Endothelial cell of umbilical vein (primary cell): ENCODE measurements around the gene ALK. TPM values are rescaled to one million over a fixed set of nuclear protein-coding genes. Genes with fewer than 3 reads are reported as not detected.

Source experiments
- BruUV-seq: library from RNA; stranded (reverse); fragments of 400-500 nt; replicated peaks from 2 replicates; lab custom pipeline; 2021; lab: Mats Ljungman, UMichigan
- CTCF ChIA-PET: fragments of 300-600, 350-600 bp; sonication (Branson Sonifier 250); formaldehyde crosslinking; loops from one replicate; lab custom pipeline; 2021; ENCODE audit warnings: antibody characterized with exemption, inconsistent platforms; lab: Charles Lee
- POLR2A ChIA-PET: fragments of 300-600, 350-600 bp; sonication (Branson Sonifier 250); formaldehyde crosslinking; loops from one replicate; lab custom pipeline; 2021; ENCODE audit warnings: antibody characterized with exemption, inconsistent platforms; lab: Charles Lee
- DNase-seq: peaks from one replicate; pipeline ENCODE4 v3.0.0-alpha.2; 2011; ENCODE audit warnings: low read depth, low spot score
- FAIRE-seq: peaks from 2 replicates; lab custom pipeline; 2011; peaks lifted over from hg19 to GRCh38; lab: Jason Lieb, UNC
- H2AFZ ChIP-seq: 2 replicates; pipeline ENCODE4 v1.6.0; 2012; ENCODE audit warnings: low read depth, low read length, control low read depth, inconsistent platforms
- H3K27ac ChIP-seq: 2 replicates; pipeline ENCODE4 v1.5.1; 2011; ENCODE audit warnings: low read depth, mild to moderate bottlenecking, control low read depth, low read length, moderate library complexity; ENCODE audit not compliant: insufficient read depth
- H3K27me3 ChIP-seq, 2 experiments: 2 replicates each; pipeline versions ENCODE4 v1.6.0 to v1.6.1; 2011; ENCODE audit warnings: low read length in 2 of 2, mixed read lengths in 1 of 2; ENCODE audit not compliant: control insufficient read depth in 2 of 2, insufficient read depth in 2 of 2
- H3K36me3 ChIP-seq, 2 experiments: 2 replicates in 1 of 2; 3 replicates in 1 of 2; pipeline ENCODE4 v1.5.1; 2011; ENCODE audit warnings: low read length in 2 of 2, mild to moderate bottlenecking in 1 of 2, moderate library complexity in 1 of 2; ENCODE audit not compliant: control insufficient read depth in 2 of 2, insufficient read depth in 2 of 2; ENCODE audit errors: extremely low read depth in 1 of 2
- H3K4me1 ChIP-seq: 3 replicates; pipeline ENCODE4 v1.5.1; 2011; ENCODE audit warnings: mild to moderate bottlenecking, low read length; ENCODE audit not compliant: control insufficient read depth, insufficient read depth; ENCODE audit errors: extremely low read depth
- H3K4me2 ChIP-seq: 2 replicates; pipeline ENCODE4 v1.6.1; 2011; ENCODE audit warnings: low read length, control low read depth, mixed read lengths; ENCODE audit not compliant: insufficient read depth
- H3K4me3 ChIP-seq, 3 experiments: fragments of 200-600 bp in 1 of 3; sonication (generic), shearing (Covaris generic) in 1 of 3; replicated peaks in 1 of 3; 2 replicates each; pipeline ENCODE4 v1.5.1; 2011 to 2016; ENCODE audit warnings: control low read depth in 3 of 3, low read length in 3 of 3, mild to moderate bottlenecking in 2 of 3, inconsistent platforms in 1 of 3, low read depth in 1 of 3, moderate library complexity in 1 of 3; ENCODE audit not compliant: insufficient read depth in 1 of 3
- H3K79me2 ChIP-seq: 2 replicates; pipeline ENCODE4 v1.6.0; 2012; ENCODE audit warnings: low read length, inconsistent platforms; ENCODE audit not compliant: control insufficient read depth, insufficient read depth
- H3K9ac ChIP-seq: replicated peaks from 2 replicates; pipeline ENCODE3; 2011; ENCODE audit warnings: low read length, control low read depth; ENCODE audit not compliant: insufficient read depth; ENCODE audit errors: extremely low read depth
- H3K9me1 ChIP-seq: replicated peaks from 3 replicates; pipeline ENCODE4 v1.6.0; 2011; ENCODE audit warnings: mild to moderate bottlenecking, low read length; ENCODE audit not compliant: control insufficient read depth, insufficient read depth; ENCODE audit errors: extremely low read depth
- H3K9me3 ChIP-seq: replicated peaks from 2 replicates; pipeline ENCODE4 v1.5.1; 2012; ENCODE audit warnings: low read length, inconsistent platforms; ENCODE audit not compliant: control insufficient read depth, insufficient read depth
- H4K20me1 ChIP-seq: replicated peaks from 2 replicates; pipeline ENCODE3; 2011; ENCODE audit warnings: mild to moderate bottlenecking, low read length; ENCODE audit not compliant: control insufficient read depth, insufficient read depth; ENCODE audit errors: extremely low read depth
- EZH2 ChIP-seq: IDR thresholded peaks from 2 replicates; pipeline ENCODE4 v1.6.1; 2012; ENCODE audit warnings: borderline replicate concordance, low read depth, mild to moderate bottlenecking, moderate library complexity, low read length, inconsistent platforms; ENCODE audit not compliant: severe bottlenecking
- FOS ChIP-seq: IDR thresholded peaks from 2 replicates; pipeline ENCODE4 v1.6.1; 2011; ENCODE audit warnings: mild to moderate bottlenecking, low read length, moderate library complexity, borderline replicate concordance; ENCODE audit not compliant: insufficient read depth
- GATA2 ChIP-seq: IDR thresholded peaks from 2 replicates; pipeline ENCODE4 v1.7.0; 2011; ENCODE audit warnings: low read depth, mild to moderate bottlenecking, moderate library complexity, mixed read lengths, low read length; ENCODE audit not compliant: insufficient read length, insufficient read depth
- JUN ChIP-seq: IDR thresholded peaks from 2 replicates; pipeline ENCODE4 v1.6.1; 2011; ENCODE audit warnings: borderline replicate concordance, low read depth; ENCODE audit not compliant: insufficient read length, insufficient read depth
- MYC ChIP-seq: IDR thresholded peaks from one replicate; pipeline ENCODE4 v1.6.1; 2011; ENCODE audit warnings: mild to moderate bottlenecking, low read depth, low read length
- POLR2A ChIP-seq: IDR thresholded peaks from 2 replicates; pipeline ENCODE4 v1.6.1; 2012; ENCODE audit warnings: low read depth, mild to moderate bottlenecking, control low read depth, low read length
- POLR2AphosphoS5 ChIP-seq: IDR thresholded peaks from 2 replicates; pipeline ENCODE4 v1.6.1; 2012; ENCODE audit warnings: low read depth, mild to moderate bottlenecking, control low read depth, low read length, moderate library complexity; ENCODE audit not compliant: insufficient read depth
- dilution Hi-C: fragments of 300-500 bp; cut with MboI; formaldehyde crosslinking; loops from one replicate; pipeline ENCODE4 v1.15.0; 2019; ENCODE audit warnings: low sequenced_read_pairs; ENCODE audit not compliant: extremely low pct_ligation_motif_present
- intact Hi-C: fragments of 100-400 bp; cut with micrococcal nuclease; formaldehyde crosslinking; loops from one replicate; pipeline ENCODE4 v1.10.0; 2022
- polyA plus RNA-seq, 4 experiments: library from polyadenylated mRNA; depleted of rRNA in 3 of 4; stranded (reverse) in 3 of 4; unstranded in 1 of 4; fragments of >200 nt; gene quantifications; 2 replicates each; pipeline versions ENCODE4 v1.2.1 to v1.2.3, GENCODE V29; 2011 to 2012; ENCODE audit warnings: missing spikeins in 1 of 4
- total RNA-seq: library from RNA; stranded (reverse); gene quantifications from 2 replicates; pipeline ENCODE4 v1.2.3, GENCODE V29; 2021
- TF ChIP-seq, protein P1 (sequence below), 2 donors: IDR thresholded peaks; 1 replicate in 1 of 2; 2 replicates in 1 of 2; pipeline ENCODE4 v1.5.1; 2011; ENCODE audit warnings: low read length in 2 of 2, mild to moderate bottlenecking in 2 of 2, moderate library complexity in 2 of 2, control low read depth in 1 of 2, inconsistent platforms in 1 of 2, low read depth in 1 of 2; ENCODE audit not compliant: insufficient read depth in 1 of 2; ENCODE audit errors: extremely low read depth in 1 of 2
- TF ChIP-seq, protein P2 (sequence below): IDR thresholded peaks from 2 replicates; pipeline ENCODE4 v1.6.1; 2011; ENCODE audit not compliant: insufficient read depth, insufficient read length

ALK gene
- total and polyA plus RNA-seq, 2 donors (not counting 3 experiments of a cell fraction or from before 2014, with no cell fraction given) = not detected

DNA sequence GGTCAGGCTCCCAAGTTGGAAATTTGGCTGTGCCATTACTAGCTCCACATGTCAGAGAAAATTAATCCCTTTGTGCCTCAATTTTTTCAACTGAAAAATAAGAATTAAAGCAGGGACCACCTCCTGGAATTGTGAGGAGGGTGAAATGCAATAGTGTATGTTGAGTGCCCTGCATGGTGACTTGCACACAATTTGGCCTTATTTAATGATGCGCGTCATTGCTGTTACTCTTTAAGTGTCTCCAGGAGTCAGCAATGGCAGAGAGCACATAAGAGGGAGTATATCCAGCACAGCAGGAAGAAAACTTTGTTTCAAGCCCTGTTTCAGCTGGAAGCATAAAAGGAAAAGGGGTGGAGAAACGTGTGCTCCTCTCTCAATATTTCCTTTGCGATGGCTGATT lies 215.8 kb downstream of the ALK start:
- POLR2A ChIA-PET = no interaction called here
- FAIRE-seq = no peak

DNA sequence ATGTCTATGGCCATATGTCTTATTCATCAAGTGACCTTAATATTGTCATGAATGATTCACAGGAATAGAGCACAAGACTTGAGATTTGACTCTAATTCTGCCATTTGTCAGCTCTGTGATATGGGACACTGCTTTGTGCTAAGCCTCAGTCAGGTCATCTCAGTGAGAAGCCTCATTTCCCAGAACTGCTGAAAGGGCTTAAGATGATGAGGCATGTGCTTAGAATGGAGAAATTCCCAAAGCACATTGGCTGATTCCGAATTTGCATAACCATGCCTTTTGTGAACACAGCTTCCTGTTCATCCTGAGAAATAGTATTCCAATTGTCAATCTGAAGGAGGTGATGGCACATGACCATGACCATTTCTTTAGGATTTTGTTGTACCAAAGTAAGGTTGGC lies 218.1 kb downstream of the ALK start:
- BruUV-seq = no TSS peak
- Histone ChIP-seq H2AFZ (no peak overlapping the region), H3K79me2 (no peaks in the 10 kb centered on the region), H3K4me3 (no peak overlapping the region), H4K20me1 (no peaks in the 10 kb centered on the region), H3K36me3 (no peaks in the 10 kb centered on the region), H3K4me1 (no peaks in the 10 kb centered on the region), H3K27ac (no peak overlapping the region), H3K9me3 (peaks cover 5% of the 10 kb centered on the region), H3K9ac (no peak overlapping the region), H3K4me2 (no peak overlapping the region), H3K27me3 (no peaks in the 10 kb centered on the region), H3K9me1 (no peaks in the 10 kb centered on the region)
- FAIRE-seq (no peak), DNase-seq (no peak)
- CTCF ChIA-PET = no interaction called here
- intact Hi-C loops = no loop called here
- POLR2A ChIA-PET = no interaction called here
- TF ChIP-seq MYC (no peak), GATA2 (no peak), POLR2AphosphoS5 (no peak), EZH2 (no peak), JUN (no peak), FOS (no peak), POLR2A (no peak)
- TF ChIP-seq, protein P1, sequence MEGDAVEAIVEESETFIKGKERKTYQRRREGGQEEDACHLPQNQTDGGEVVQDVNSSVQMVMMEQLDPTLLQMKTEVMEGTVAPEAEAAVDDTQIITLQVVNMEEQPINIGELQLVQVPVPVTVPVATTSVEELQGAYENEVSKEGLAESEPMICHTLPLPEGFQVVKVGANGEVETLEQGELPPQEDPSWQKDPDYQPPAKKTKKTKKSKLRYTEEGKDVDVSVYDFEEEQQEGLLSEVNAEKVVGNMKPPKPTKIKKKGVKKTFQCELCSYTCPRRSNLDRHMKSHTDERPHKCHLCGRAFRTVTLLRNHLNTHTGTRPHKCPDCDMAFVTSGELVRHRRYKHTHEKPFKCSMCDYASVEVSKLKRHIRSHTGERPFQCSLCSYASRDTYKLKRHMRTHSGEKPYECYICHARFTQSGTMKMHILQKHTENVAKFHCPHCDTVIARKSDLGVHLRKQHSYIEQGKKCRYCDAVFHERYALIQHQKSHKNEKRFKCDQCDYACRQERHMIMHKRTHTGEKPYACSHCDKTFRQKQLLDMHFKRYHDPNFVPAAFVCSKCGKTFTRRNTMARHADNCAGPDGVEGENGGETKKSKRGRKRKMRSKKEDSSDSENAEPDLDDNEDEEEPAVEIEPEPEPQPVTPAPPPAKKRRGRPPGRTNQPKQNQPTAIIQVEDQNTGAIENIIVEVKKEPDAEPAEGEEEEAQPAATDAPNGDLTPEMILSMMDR (IDR thresholded peaks at IDR 0.05; ENCODE audit: extremely low read depth in 1 of 2, insufficient read depth in 1 of 2, low read depth in 1 of 2, low read length in 2 of 2) = no peak
- TF ChIP-seq, protein P2, sequence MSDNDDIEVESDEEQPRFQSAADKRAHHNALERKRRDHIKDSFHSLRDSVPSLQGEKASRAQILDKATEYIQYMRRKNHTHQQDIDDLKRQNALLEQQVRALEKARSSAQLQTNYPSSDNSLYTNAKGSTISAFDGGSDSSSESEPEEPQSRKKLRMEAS = no peak
- dilution Hi-C loops = no loop called here

More for the DNA sequence above, 215.8 kb downstream of the ALK start:
- peaks cover 4% of the 10 kb centered on the region for H3K9me3 ChIP-seq
- H3K4me3 ChIP-seq = no peak overlapping the region
- intact Hi-C loops (no loop called here), dilution Hi-C loops (no loop called here)
- DNase-seq = no peak
- no peak overlapping the region for H3K27ac ChIP-seq
- H3K4me1 ChIP-seq = no peaks in the 10 kb centered on the region
- H3K27me3 ChIP-seq = no peaks in the 10 kb centered on the region
- no peaks in the 10 kb centered on the region for H4K20me1 ChIP-seq
- H3K9ac ChIP-seq = no peak overlapping the region
- CTCF ChIA-PET = no interaction called here
- no peaks in the 10 kb centered on the region for H3K79me2 ChIP-seq
- H2AFZ ChIP-seq = no peak overlapping the region
- no peak overlapping the region for H3K4me2 ChIP-seq
- H3K9me1 ChIP-seq = no peaks in the 10 kb centered on the region
- no peaks in the 10 kb centered on the region for H3K36me3 ChIP-seq
- BruUV-seq = no TSS peak
- TF ChIP-seq JUN = no peak
- TF ChIP-seq, protein P2 = no peak
